Thymus (tissue), 11 donors: ENCODE data around the gene HPS5. TPM values are rescaled to one million over a fixed set of nuclear protein-coding genes. Genes with fewer than 3 reads are reported as not detected.
"Not testable (repeated sequence)": the region's sequence is repeated elsewhere in the genome, so short reads cannot be mapped to it uniquely, and the experiment has no call there.

Experiments
- DNase-seq, 9 donors: peaks; one replicate each; pipeline ENCODE4 v3.0.0-alpha.2; 2013; ENCODE audit warnings: low spot score in 9 of 9, low read depth in 6 of 9, missing footprints in 1 of 9
- H3K27ac ChIP-seq, 2 donors: one replicate each; pipeline ENCODE4 v1.5.1; 2013; ENCODE audit warnings: control low read depth in 1 of 2, low read depth in 1 of 2, low read length in 1 of 2, mild to moderate bottlenecking in 1 of 2, moderate library complexity in 1 of 2
- H3K27me3 ChIP-seq, 2 donors: one replicate each; pipeline ENCODE4 v1.5.1; 2013; ENCODE audit warnings: low read length in 1 of 2; ENCODE audit not compliant: control insufficient read depth in 2 of 2, insufficient read depth in 1 of 2
- H3K36me3 ChIP-seq, 2 donors: one replicate each; pipeline ENCODE4 v1.5.1; 2013; ENCODE audit warnings: low read length in 1 of 2, mild to moderate bottlenecking in 1 of 2, moderate library complexity in 1 of 2; ENCODE audit not compliant: control insufficient read depth in 2 of 2, insufficient read depth in 2 of 2
- H3K4me1 ChIP-seq, 2 donors: one replicate each; pipeline ENCODE4 v1.5.1; 2013; ENCODE audit warnings: low read length in 2 of 2; ENCODE audit not compliant: control insufficient read depth in 2 of 2, insufficient read depth in 2 of 2
- H3K4me3 ChIP-seq, 2 donors: one replicate each; pipeline ENCODE4 v1.5.1; 2013; ENCODE audit warnings: low read length in 2 of 2, control low read depth in 1 of 2, mild to moderate bottlenecking in 1 of 2
- H3K9me3 ChIP-seq, 2 donors: one replicate each; pipeline ENCODE4 v1.5.1; 2013; ENCODE audit warnings: low read length in 1 of 2, mild to moderate bottlenecking in 1 of 2; ENCODE audit not compliant: control insufficient read depth in 2 of 2, insufficient read depth in 1 of 2
- WGBS: extraction: QIAGEN DNeasy Blood & Tissue Kit; methylation state at CpG from one replicate; pipeline ENCODE4 v1.1.7; 2013; 5-methylcytosine and 5-hydroxymethylcytosine counted together
- polyA plus RNA-seq: library from polyadenylated mRNA; stranded (reverse); fragments of 200-250 nt; gene quantifications from one replicate; pipeline ENCODE4 v1.2.3, GENCODE V29; 2013
- total RNA-seq: library from RNA; stranded (reverse); fragments of 120-200 nt; gene quantifications from one replicate; pipeline ENCODE4 v1.2.4, GENCODE V29; 2013
- donor health status: healthy.

Gene HPS5
- total and polyA plus RNA-seq, 2 donors: 20.2 to 29.7 TPM

DNA sequence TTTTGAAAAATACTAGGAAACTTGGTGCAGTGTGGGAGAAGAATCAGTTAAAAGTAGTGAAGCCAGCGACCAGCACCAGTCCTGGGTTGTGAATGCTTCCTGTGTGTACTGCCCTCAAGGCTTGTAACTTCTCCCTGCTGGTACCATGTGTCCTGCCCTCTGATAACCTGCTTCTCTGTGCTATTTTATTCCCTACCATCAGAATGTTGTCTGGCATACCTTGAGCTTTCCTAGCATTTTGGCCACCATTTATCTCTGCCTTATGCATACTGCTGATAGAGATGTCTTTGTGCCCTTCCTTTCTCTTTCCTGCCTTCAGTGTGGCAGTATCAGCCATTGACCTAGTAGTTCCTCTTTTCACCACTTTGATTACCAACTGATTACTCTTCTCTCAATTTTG is 2.4 kb upstream of the HPS5 start:
- Histone ChIP-seq H3K4me1 (peaks cover 13 to 17% of the 10 kb centered on the region in 2 donors), H3K9me3 (no peaks in the 10 kb centered on the region), H3K27me3 (no peaks in the 10 kb centered on the region), H3K4me3 (no peak overlapping the region), H3K36me3 (peaks cover 10 to 11% of the 10 kb centered on the region in 2 donors), H3K27ac (no peak overlapping the region)
- no peak for DNase-seq
- 66% methylated on average over 1 of the region's 1 CpG for WGBS

DNA sequence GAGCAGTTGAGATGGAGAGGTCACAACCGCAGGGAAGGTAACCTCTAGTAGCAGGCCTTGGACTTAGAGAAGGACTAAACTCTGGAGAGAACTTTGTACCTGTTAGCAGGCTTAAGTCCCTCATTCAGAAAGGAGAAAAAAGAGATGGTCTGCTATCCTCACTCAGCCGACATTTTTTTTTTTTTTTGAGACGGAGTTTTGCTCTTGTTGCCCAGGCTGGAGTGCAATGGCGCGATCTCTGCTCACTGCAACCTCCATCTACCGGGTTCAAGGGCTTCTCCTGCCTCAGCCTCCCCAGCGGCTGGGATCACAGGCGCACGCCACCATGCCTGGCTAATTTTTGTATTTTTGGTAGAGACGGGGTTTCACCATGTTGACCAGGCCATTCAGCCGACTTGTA is 1.9 kb upstream of the HPS5 start:
- not testable (repeated sequence) for H3K4me3 ChIP-seq, H3K27ac ChIP-seq, DNase-seq, H3K27me3 ChIP-seq, H3K9me3 ChIP-seq
- Histone ChIP-seq H3K36me3 (peaks cover 7 to 11% of the 10 kb centered on the region in 2 donors), H3K4me1 (peaks cover 13 to 17% of the 10 kb centered on the region in 2 donors)
- 97% methylated on average over 11 of the region's 11 CpGs for WGBS

DNA sequence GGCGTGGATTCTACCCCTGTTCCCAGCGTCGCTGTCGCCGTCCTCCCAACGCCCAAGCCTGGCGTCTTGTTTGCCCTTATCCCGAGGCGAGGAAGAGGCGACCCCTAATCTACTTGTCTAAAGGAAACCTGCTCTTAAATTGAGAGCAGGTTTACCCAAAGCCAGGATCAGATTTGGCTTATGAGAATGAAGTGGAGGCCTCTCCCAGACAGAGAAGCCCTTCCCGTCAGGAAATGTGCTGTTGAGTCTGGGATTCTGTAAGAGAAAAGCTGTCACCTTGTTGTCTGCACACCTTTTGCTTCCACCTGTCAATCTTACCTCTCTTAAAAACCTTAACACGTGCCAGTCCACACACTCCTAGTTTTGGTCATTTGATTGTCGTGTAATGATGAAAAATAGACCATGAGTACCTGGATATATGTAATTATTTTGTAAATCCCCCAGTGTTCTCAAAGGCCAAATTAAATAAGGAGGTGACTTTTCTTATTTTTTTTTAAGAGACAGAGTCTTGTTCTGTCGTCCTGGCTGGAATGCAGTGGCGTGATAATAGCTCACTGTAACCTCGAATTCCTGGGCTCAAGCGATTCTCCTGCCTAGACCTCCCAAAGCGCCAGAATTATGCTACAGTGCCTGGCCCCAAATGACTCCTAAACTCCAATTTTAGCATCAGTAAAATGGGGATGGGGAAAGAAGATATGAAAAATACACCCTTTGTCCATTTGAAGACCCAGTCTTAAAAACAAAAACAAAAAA is 1.1 kb upstream of the HPS5 start:
- H3K4me1 ChIP-seq: peaks cover 13 to 17% of the 10 kb centered on the region in 2 donors
- DNase-seq: peak in 1 of 9 donors; percentile 21

DNA sequence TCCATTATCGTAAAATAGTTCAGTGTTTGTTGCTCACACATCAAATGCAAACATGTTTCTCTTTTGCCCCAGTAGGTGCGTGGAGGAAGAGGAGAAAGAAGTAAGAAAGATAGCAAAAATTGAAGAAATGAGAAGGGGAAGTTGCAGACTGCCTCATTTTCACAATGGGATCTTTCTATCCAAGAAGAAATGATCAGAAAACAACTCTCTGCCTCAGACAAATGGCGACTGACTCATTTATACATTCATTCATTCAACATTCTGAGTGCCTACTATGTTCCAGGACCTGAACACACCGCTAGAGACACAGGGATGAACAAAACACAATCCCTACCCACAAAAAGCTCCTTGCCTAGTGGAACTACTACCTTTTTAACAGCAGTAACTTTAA is 367 bp downstream of the HPS5 start:
- H3K27me3 ChIP-seq: no peaks in the 10 kb centered on the region
- H3K27ac ChIP-seq: peak overlapping the region; percentile 92 to 93
- WGBS: 5% methylated on average over 4 of the region's 4 CpGs
- H3K4me3 ChIP-seq: peak overlapping the region; percentile 71 to 80
- H3K9me3 ChIP-seq: no peaks in the 10 kb centered on the region
- peaks cover 13 to 17% of the 10 kb centered on the region in 2 donors for H3K4me1 ChIP-seq
- peaks cover 0 to 5% of the 10 kb centered on the region in 2 donors for H3K36me3 ChIP-seq
- peak in 3 of 9 donors; percentile 6 to 27 (median 15) for DNase-seq

More for the DNA sequence above, 1.1 kb upstream of the HPS5 start:
- H3K27ac ChIP-seq: peak overlapping the region; percentile 1 to 54
- H3K4me3 ChIP-seq: peak overlapping the region; percentile 71 to 80
- WGBS: 21% methylated on average over 18 of the region's 18 CpGs
- H3K9me3 ChIP-seq: no peaks in the 10 kb centered on the region
- no peaks in the 10 kb centered on the region for H3K27me3 ChIP-seq
- peaks cover 6 to 11% of the 10 kb centered on the region in 2 donors for H3K36me3 ChIP-seq

DNA sequence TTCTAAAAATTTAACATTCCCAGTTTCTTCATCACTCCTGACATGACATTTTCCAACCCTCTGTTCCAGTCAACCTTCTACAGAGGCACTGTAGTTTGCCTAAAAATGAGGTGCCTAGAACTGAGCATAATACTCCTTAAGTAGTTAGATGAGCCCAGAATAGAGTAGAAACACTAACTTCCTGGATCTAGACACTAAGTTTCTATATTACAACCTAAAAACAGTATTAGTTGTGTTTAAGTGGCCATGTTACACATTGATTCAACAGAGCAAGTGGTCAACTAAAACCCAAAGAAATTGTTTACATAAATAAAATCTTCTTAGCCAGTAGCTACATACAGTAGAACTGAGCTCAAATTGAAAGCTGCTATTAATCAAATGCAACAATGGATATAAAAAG is 1.3 kb downstream of the HPS5 start:
- DNase-seq: no peak
- Histone ChIP-seq H3K4me1 (peaks cover 13 to 17% of the 10 kb centered on the region in 2 donors), H3K27ac (no peak overlapping the region), H3K27me3 (no peaks in the 10 kb centered on the region), H3K36me3 (no peaks in the 10 kb centered on the region), H3K4me3 (no peak overlapping the region), H3K9me3 (no peaks in the 10 kb centered on the region)

DNA sequence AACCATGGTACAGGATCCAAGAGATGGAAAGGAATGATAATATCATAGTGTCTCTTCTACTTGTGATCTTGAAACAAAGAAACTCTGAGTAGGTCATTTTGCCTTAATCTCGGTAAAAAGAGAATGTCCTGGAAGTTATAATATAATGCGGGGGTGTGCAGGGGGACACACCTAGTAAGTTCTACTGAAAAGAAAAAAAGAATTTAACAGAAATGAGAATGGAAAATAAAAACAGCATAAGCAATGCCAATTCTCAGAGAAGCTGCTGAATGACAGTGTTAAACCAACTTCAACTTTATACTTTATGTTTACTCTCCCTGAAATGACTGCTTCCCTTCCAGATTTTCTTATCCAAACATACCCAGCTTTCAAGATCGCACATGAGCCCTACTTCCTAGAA is 2.0 kb downstream of the HPS5 start:
- Histone ChIP-seq H3K9me3 (no peaks in the 10 kb centered on the region), H3K36me3 (no peaks in the 10 kb centered on the region), H3K4me1 (peaks cover 13 to 17% of the 10 kb centered on the region in 2 donors), H3K27me3 (no peaks in the 10 kb centered on the region), H3K27ac (no peak overlapping the region), H3K4me3 (no peak overlapping the region)
- DNase-seq: no peak
- 97% methylated on average over 3 of the region's 3 CpGs for WGBS

DNA sequence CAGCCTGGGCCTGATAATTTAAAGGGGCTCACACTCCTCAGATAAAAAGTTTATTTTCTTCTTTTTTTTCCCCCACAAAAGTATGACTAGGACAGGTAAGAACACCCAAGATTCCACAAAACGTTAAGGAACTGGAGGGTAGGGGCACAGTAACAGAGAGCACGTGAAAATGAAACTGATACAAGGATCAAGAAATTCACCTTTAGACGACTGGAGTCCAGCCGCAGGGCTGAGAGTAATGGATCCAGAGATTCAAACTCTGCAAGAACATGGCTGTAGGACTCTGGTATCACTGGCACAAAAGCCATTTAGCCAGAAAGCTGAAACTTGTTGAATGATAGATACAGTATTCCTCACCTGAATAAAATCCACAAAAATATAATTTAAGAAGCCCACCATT is 4.4 kb downstream of the HPS5 start:
- Histone ChIP-seq H3K4me3 (no peak overlapping the region), H3K4me1 (no peaks in the 10 kb centered on the region), H3K27ac (no peak overlapping the region), H3K36me3 (no peaks in the 10 kb centered on the region), H3K27me3 (no peaks in the 10 kb centered on the region), H3K9me3 (no peaks in the 10 kb centered on the region)
- 95% methylated on average over 4 of the region's 4 CpGs for WGBS
- DNase-seq: no peak

DNA sequence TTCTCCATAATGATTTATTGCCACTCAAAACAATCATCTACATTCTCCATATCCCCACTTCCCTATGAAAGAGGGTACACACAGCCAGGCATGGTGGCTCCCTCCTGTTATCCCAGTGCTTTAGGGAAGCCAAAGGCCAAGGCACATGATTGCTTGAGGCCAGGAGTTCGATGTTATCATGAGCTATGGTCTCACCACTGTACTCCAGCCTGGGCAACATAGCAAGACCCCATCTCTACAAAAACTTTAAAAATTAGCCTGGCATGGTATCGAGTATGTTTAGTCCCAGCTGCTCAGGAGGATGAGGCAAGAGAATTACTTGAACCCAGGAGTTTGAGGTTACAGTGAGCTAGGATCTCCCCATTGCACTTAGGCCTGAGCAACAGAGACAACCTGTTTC is 6.0 kb downstream of the HPS5 start:
- Histone ChIP-seq H3K9me3 (no peaks in the 10 kb centered on the region), H3K27me3 (no peaks in the 10 kb centered on the region), H3K27ac (no peak overlapping the region), H3K4me1 (no peaks in the 10 kb centered on the region), H3K36me3 (peaks cover 2 to 3% of the 10 kb centered on the region in 2 donors), H3K4me3 (no peak overlapping the region)
- WGBS: over 99% methylated on average over 2 of the region's 2 CpGs
- no peak for DNase-seq

DNA sequence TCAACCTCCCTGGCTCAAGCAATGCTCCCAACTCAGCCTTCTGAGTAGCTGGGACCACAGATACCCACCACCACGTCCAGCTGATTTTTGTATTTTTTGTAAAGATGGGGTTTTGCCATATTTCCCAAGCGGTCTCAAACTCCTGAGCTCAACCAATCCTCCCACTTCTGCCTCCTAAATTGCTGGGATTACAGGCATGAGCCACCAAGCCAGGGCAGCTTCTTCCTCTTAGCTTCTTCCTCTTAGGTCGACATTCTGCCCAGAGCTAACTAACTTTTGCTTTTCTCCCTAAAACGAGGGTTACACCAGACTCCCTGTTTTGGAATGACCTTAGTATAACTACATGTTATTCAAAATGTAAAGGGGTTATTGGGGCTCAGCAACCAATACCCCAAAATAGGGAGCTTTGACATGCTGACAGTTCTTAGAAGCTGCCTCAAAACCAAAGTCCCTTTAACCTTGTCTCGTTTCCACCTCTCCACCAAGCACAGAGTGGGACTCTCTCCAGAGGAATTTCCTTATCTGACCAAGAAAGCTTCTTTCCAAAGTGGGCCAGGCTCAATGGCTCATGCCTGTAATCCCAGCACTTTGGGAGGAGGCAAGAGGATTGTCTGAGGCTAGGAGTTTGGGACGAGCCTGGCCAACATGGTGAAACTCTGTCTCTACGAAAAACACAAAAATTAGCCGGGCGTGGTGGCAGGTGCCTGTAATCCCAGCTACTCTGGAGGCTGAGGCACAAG is 7.0 kb downstream of the HPS5 start:
- Histone ChIP-seq H3K36me3 (peaks cover 10 to 11% of the 10 kb centered on the region in 2 donors), H3K9me3 (no peaks in the 10 kb centered on the region), H3K27me3 (no peaks in the 10 kb centered on the region), H3K4me3 (no peak overlapping the region), H3K4me1 (no peaks in the 10 kb centered on the region), H3K27ac (no peak overlapping the region)
- 97% methylated on average over 9 of the region's 9 CpGs for WGBS
- no peak for DNase-seq
